ENCODE measurements around the gene NKIRAS2. TPM values are rescaled to one million over a fixed set of nuclear protein-coding genes. Genes with fewer than 3 reads are reported as not detected.

Gene NKIRAS2
- total RNA-seq, 4 donors from 2014 or later: 34.0 to 48.6 (median 35.7) TPM

- H3K36me3 ChIP-seq: peaks cover 14 to 100% (median 40%) of the 10 kb centered on the region in 3 donors
- TF ChIP-seq POLR2A (IDR thresholded peaks at IDR 0.05) (no peak), CTCF (IDR thresholded peaks at IDR 0.05) (no peak)
- no peak for DNase-seq
- intact Hi-C loops (cut with DNase I): no loop called here
- H3K27me3 ChIP-seq: no peaks in the 10 kb centered on the region
- WGBS, 2 donors: 84 to 87% methylated on average over 5 of the region's 5 CpGs
- H3K27ac ChIP-seq: no peak overlapping the region
- peaks cover 0 to 14% (median 0%) of the 10 kb centered on the region in 3 donors for H3K4me1 ChIP-seq
- H3K4me3 ChIP-seq: no peak overlapping the region
- H3K9me3 ChIP-seq: no peaks in the 10 kb centered on the region
These were observed 30.0 kb upstream of the NKIRAS2 start for GRCh38 chr17:41989702-41990419.

GRCh38 chr17:41992576-41992975 lies 27.3 kb upstream of the NKIRAS2 start:
- Histone ChIP-seq H3K4me1 (peaks cover 0 to 14% (median 0%) of the 10 kb centered on the region in 3 donors), H3K27me3 (no peaks in the 10 kb centered on the region), H3K4me3 (no peak overlapping the region), H3K27ac (no peak overlapping the region), H3K9me3 (no peaks in the 10 kb centered on the region), H3K36me3 (peaks cover 21 to 100% (median 55%) of the 10 kb centered on the region in 3 donors)
- intact Hi-C loops (cut with DNase I): no loop called here
- WGBS, 2 donors: 58 to 62% methylated on average over 3 of the region's 3 CpGs
- no peak for DNase-seq
- no peak for TF ChIP-seq CTCF (IDR thresholded peaks at IDR 0.05)
- TF ChIP-seq POLR2A (IDR thresholded peaks at IDR 0.05): no peak

GRCh38 chr17:41996855-41997164 lies 23.1 kb upstream of the NKIRAS2 start:
- DNase-seq: no peak
- no peak for TF ChIP-seq CTCF (IDR thresholded peaks at IDR 0.05)
- TF ChIP-seq POLR2A (IDR thresholded peaks at IDR 0.05): no peak
- WGBS, 2 donors: 80 to 100% methylated on average over 1 to 2 of the region's 2 CpGs
- Histone ChIP-seq H3K4me3 (no peak overlapping the region), H3K36me3 (peaks cover 10 to 100% (median 47%) of the 10 kb centered on the region in 3 donors), H3K9me3 (no peaks in the 10 kb centered on the region), H3K27me3 (no peaks in the 10 kb centered on the region), H3K27ac (no peak overlapping the region), H3K4me1 (peaks cover 0 to 18% (median 6%) of the 10 kb centered on the region in 3 donors)
- intact Hi-C loops (cut with DNase I): no loop called here

- Histone ChIP-seq H3K9me3 (no peaks in the 10 kb centered on the region), H3K27ac (no peak overlapping the region), H3K27me3 (no peaks in the 10 kb centered on the region), H3K4me1 (peaks cover 0 to 25% (median 11%) of the 10 kb centered on the region in 3 donors), H3K36me3 (peaks cover 7 to 100% (median 38%) of the 10 kb centered on the region in 3 donors), H3K4me3 (no peak overlapping the region)
- DNase-seq: no peak
- intact Hi-C loops (cut with DNase I): no loop called here
- 32 to 51% methylated on average over 2 of the region's 2 CpGs for WGBS, 2 donors
- no peak for TF ChIP-seq POLR2A (IDR thresholded peaks at IDR 0.05)
- TF ChIP-seq CTCF (IDR thresholded peaks at IDR 0.05): no peak
These were observed 21.4 kb upstream of the NKIRAS2 start for GRCh38 chr17:41998497-41998896.

GRCh38 chr17:42000413-42001133 lies 19.3 kb upstream of the NKIRAS2 start:
- H3K27ac ChIP-seq: no peak overlapping the region

More at GRCh38 chr17:42000413-42001133, 19.3 kb upstream of the NKIRAS2 start:
- Histone ChIP-seq H3K4me3 (no peak overlapping the region), H3K36me3 (peaks cover 7 to 79% (median 28%) of the 10 kb centered on the region in 3 donors), H3K27me3 (no peaks in the 10 kb centered on the region), H3K4me1 (peaks cover 0 to 43% (median 23%) of the 10 kb centered on the region in 3 donors), H3K9me3 (no peaks in the 10 kb centered on the region)
- TF ChIP-seq POLR2A (IDR thresholded peaks at IDR 0.05): no peak
- no peak for TF ChIP-seq CTCF (IDR thresholded peaks at IDR 0.05)
- no peak for DNase-seq
- intact Hi-C loops (cut with DNase I): no loop called here
- WGBS, 2 donors: 49 to 59% methylated on average over 3 of the region's 3 CpGs

Data from esophagus squamous epithelium (tissue), 5 donors.